ENCODE measurements around the gene KRTAP5-11.
"Not testable (repeated sequence)": the region's sequence is repeated elsewhere in the genome, so short reads cannot be mapped to it uniquely, and the experiment has no call there.

The KRTAP5-11 gene

DNA sequence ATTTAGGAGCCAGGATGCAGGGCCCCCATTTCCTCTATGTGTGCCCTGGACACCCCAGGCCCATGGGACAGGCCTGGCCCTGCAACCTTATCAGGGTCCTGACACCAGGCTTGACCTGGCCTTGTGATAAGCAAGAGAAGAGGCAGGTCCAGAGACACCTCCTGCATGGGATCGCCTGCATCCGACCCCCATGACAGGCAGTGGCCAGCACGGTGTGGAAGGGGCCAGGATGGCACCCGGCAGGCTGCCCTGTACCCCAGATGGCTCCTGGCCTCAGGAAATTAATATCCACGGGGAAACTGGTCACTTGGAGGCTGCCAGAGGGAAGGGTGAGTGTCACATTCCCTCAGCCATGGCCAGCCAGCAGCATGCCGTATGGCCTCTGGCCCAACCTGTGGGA lies 27.7 kb downstream of the KRTAP5-11 start:
- DNase-seq: no peak

- no peak for DNase-seq
Measured at GRCh38 chr11:71551711-71552110, 31.0 kb downstream of the KRTAP5-11 start.

GRCh38 chr11:71548716-71549151 lies 33.9 kb downstream of the KRTAP5-11 start:
- no peak for DNase-seq

- DNase-seq: no peak
Measured at GRCh38 chr11:71548120-71548519, 34.6 kb downstream of the KRTAP5-11 start, which contains the start of gene KRTAP5-9. KRTAP5-9 (plus strand) TSS chr11:71548420; CDS start chr11:71548658, 238 bp downstream.

- DNase-seq: no peak
Measured at GRCh38 chr11:71545405-71545966, 37.2 kb downstream of the KRTAP5-11 start.

- no peak for DNase-seq
Measured at GRCh38 chr11:71544525-71545214, 38.0 kb downstream of the KRTAP5-11 start.

DNA sequence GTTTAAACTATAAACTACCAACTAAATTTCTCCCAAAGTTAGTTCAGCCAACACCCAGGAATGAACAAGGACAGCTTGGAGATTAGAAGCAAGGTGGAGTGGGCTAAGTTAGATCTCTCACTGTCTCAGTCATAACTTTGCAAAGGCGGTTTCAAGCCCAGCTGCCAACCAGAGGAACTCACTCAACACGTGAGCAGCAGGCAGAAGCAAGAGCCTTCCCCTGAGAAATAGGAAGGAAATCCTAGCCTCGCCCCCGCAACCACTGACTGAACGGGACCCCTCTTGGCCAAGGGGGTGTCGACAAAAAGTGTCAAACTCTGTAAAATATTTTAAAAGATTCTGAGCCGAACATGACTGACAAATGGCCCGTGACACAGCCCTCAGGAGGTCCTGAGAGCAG lies 38.8 kb downstream of the KRTAP5-11 start:
- no peak for DNase-seq

DNA sequence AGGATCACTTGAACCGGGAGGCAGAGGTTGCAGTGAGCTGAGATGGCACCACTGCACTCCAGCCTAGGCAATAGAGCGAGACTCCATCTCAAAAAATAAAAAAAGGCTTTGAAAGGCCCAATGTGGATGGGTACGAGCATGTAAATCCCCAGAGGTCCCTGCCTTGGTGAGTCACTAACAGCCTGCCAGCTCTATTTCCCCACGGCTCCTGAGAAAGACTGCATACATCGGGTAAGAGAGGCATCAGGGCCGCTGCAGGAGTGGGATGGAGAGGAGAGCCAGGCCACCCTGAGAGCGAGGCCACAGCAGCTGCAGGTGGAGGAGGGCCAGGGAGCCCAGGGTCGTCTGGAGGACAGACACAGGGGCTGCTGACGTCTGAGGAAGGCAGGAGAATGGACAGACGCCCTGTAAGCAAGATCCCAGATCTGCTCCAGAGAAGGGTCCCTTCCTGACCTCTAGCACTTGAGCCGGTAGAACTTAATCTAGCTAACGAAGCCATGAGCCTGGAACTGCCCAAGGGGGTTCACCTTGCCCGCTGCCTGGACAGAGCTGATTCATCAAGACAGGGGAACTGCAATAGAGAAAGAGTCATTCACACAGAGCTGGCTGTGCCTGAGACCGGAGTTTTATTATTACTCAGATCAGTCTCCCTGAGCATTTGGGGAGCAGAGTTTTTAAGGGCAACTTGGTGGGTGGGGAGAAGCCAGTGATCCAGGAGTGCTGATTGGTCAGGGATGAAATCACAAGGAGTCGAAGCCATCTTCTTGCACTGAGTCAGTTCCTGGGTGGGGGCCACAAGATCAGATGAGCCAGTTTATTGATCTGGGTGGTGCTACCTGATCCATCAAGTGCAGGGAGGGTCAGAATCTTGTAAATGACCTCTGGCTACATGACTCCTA lies 39.5 kb downstream of the KRTAP5-11 start:
- DNase-seq: no peak

- no peak for DNase-seq
Measured at GRCh38 chr11:71542382-71542781, 40.3 kb downstream of the KRTAP5-11 start.

DNA sequence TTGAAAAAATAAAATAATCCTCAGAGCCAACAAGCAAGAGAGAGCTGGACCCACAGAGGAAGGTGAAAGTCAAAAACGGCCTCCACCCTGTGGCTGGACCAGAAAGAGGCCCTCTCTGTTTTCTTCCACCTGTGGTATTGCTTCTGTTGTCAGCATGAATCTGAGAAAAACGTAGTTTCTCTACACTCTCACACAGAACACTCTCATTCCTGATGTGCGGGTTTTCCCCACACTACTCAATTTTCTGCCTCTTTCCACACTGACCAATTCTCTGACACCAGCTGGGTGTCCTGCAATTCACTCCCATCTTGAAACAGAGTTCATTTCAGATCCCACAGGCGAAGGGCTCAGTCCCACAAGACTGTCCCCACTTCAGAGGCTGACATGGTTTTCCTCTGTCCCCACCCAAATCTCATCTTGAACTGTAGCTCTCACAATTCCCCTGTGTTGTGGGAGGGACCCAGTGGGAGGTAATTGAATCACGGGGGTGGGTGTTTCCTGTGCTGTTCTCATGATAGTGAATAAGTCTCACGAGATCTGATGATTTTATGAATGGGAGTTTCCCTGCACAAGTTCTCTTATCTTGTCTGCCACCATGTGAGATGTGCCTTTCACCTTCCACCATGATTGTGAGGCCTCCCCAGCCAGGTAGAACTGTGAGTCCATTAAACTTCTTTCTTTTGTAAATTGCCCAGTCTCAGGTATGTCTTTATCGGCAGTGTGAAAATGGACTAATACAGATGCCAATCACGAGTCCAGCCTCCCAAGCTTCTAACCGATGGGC lies 42.0 kb downstream of the KRTAP5-11 start:
- not testable (repeated sequence) for DNase-seq

DNA sequence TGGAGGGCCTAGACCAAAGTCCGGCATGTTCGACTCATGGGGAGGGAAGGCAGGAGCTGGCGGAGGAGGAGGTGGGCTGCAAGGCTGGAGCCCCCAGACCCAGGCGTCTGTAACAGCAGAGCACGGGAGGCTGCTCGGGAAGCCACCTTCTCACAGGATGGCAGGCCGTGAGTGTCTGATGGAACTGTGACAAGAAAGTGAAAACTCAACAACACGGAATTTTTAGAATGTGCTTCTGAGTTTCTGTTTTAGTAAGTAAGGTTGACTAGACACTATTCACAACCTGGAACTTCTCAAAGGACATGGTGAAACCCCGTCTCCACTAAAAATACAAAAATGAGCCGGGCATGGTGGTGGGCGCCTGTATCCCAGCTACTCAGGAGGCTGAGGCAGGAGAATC lies 42.7 kb downstream of the KRTAP5-11 start:
- DNase-seq: not testable (repeated sequence)

- no peak for DNase-seq
Measured at GRCh38 chr11:71539017-71539416, 43.7 kb downstream of the KRTAP5-11 start.

- DNase-seq: no peak
Measured at GRCh38 chr11:71538666-71538990, 44.0 kb downstream of the KRTAP5-11 start.

DNA sequence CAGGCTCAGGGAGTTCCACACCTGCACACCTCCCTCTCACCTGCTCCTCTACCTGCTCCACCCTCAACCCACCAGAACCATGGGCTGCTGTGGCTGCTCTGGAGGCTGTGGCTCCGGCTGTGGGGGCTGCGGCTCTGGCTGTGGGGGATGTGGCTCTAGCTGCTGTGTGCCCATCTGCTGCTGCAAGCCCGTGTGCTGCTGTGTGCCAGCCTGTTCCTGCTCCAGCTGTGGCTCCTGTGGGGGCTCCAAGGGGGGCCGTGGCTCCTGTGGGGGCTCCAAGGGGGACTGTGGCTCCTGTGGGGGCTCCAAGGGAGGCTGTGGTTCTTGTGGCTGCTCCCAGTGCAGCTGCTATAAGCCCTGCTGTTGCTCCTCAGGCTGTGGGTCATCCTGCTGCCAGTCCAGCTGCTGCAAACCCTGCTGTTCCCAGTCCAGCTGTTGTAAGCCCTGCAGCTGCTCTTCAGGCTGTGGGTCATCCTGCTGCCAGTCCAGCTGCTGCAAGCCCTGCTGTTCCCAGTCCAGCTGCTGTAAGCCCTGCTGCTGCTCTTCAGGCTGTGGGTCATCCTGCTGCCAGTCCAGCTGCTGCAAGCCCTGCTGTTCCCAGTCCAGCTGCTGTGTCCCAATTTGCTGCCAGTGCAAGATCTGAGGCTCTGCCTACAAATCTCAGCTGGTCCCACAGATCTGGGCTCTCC lies 44.6 kb downstream of the KRTAP5-11 start, which contains the start of gene KRTAP5-8:
TSS of gene KRTAP5-8 (plus strand) at position 49 of the 689 bp plus-strand sequence. CDS start at position 80, 31 bp downstream.
- not testable (repeated sequence) for DNase-seq

DNA sequence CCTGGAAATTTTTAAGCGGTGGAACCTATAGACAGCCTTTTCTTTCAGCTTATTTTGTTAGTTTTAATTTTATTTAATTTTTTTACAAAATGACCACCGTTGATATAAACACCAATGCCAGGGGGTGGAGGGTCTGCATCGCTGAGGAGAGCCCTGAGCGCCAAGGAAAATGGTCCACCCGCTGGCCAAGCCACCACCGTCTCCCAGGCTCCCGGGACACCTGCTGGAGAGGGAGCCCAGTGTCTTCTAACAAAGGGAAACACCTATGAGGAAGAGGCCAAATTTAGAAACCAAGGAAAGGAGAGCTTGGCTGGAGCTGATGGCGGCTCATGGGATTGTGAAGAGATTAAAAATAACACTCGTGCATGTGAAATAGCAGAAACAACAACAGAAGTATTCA lies 45.1 kb downstream of the KRTAP5-11 start:
- DNase-seq: no peak

DNA sequence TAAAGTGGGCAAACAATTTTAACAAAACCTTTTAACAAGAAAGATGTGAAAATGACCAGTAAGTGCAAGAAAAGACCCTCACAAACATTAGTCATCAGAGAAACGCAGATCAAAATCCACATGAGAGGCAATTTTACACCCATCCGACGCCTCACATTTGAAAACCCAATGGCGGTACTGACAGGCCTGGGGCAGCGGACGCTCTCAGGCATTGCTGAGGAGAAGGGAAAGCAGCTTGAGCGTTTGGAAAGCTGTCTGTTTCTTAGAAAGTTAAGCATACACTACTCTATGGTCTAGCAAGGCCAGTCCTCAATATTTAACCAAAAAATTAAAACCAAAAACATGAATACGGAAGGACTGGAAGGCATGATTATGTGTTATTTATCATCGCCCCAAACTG lies 46.9 kb downstream of the KRTAP5-11 start:
- no peak for DNase-seq

- not testable (repeated sequence) for DNase-seq
Measured at GRCh38 chr11:71534711-71535608, 47.7 kb downstream of the KRTAP5-11 start.

DNA sequence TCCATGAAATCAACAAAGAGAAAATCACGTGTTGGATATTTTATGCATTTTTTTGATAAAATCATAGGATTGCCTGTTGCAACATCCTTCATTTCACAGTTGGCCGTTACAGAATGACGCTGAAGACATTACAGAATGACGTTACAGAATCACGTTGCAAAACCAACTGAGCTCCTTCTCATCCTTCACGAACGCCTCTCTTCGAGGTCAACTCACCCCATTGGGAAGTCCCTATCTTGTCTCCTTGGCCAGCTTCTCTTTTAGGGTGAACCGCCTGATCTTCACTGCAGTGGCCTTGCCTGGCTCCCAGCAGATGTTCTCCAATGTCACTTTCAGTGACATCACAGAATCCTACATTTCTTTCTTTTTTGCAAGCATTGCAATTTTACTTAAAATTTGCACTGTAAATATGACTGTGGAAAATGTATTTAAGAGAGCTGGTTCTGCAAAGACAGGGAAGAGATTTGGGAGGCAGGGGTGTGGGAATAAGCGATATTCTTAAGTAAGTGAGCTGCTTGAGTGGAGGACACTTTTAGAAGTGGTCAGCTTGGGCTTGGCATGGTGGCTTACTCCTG lies 50.6 kb downstream of the KRTAP5-11 start:
- no peak for DNase-seq
